ENCODE measurements around the gene BACE1-AS. TPM values are rescaled to one million over a fixed set of nuclear protein-coding genes. Genes with fewer than 3 reads are reported as not detected.

The BACE1-AS gene
- total and polyA plus RNA-seq, 2 of the 8 experiments (the other 6 are each of a cell fraction or from before 2014, with no cell fraction given), result 14.9 to 17.4 TPM

DNA sequence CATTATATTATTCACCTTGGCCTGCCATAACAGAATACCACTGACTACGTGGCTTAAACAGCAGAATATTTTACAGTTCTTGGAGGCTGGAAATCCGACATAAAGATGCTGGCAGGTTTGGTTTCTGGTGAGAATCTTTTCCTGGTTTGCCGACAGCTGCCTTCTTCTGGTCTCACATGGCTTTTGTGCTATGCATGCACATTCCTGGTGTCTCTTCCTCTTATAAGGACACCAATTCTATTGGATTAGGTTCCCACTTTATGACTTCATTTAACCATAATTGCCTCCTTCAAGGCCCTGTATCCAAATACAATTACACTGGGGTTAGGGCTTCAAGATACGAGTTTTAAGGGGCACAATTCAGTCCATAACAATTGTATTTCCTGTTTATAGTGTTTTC lies 41.6 kb upstream of the BACE1-AS start:
- no peak overlapping the region for H3K4me3 ChIP-seq (ENCODE audit: extremely low read depth in 1 of 4, insufficient read depth in 2 of 4, low read depth in 3 of 4, low read length in 4 of 4)
- H3K27ac ChIP-seq (ENCODE audit: low read depth, low read length), result no peak overlapping the region
- no peak overlapping the region for H3K56ac ChIP-seq (replicated peaks; ENCODE audit: insufficient read length, low read depth, low read length)
- no peak overlapping the region for H4K91ac ChIP-seq (replicated peaks; ENCODE audit: insufficient read length, low read length)
- H3K18ac ChIP-seq (ENCODE audit: extremely low read depth, low read length), result no peak overlapping the region
- no peaks in the 10 kb centered on the region for H3K9me3 ChIP-seq (ENCODE audit: insufficient read depth in 2 of 2, low read depth in 1 of 2, low read length in 1 of 2)
- no peaks in the 10 kb centered on the region for H3K23me2 ChIP-seq (ENCODE audit: low read depth, low read length)
- no peak overlapping the region for H3K14ac ChIP-seq (ENCODE audit: insufficient read length)
- H4K20me1 ChIP-seq (replicated peaks in 1 of 2; ENCODE audit: control insufficient read depth in 1 of 2, insufficient read depth in 2 of 2, low read length in 2 of 2), result no peaks in the 10 kb centered on the region
- no peak overlapping the region for H3K4ac ChIP-seq (replicated peaks; ENCODE audit: insufficient read length, low read depth, low read length)
- peaks cover 4 to 53% (median 29%) of the 10 kb centered on the region in 4 experiments; a peak in 7 of 8 replicates for H3K36me3 ChIP-seq (ENCODE audit: control insufficient read depth in 2 of 4, insufficient read depth in 4 of 4, low read length in 3 of 4)
- no peak overlapping the region for H2BK120ac ChIP-seq (replicated peaks; ENCODE audit: low read depth, low read length)
- FAIRE-seq (no peak), DNase-seq (ENCODE audit: low read depth in 1 of 2, low spot score in 2 of 2) (no peak)
- CTCF ChIA-PET (ENCODE audit: partially characterized antibody), result no interaction called here
- no peak overlapping the region for H2BK15ac ChIP-seq (ENCODE audit: low read length)
- no peak overlapping the region for H4K5ac ChIP-seq (ENCODE audit: insufficient read length, low read depth, low read length)
- no peak overlapping the region for H3K23ac ChIP-seq (ENCODE audit: insufficient read length)
- POLR2A ChIA-PET (ENCODE audit: partially characterized antibody), result no interaction called here
- no peaks in the 10 kb centered on the region for H3K4me1 ChIP-seq (replicated peaks in 1 of 4; ENCODE audit: control insufficient read depth in 3 of 4, insufficient read depth in 4 of 4, low read length in 3 of 4)
- no peak overlapping the region for H3K9ac ChIP-seq (replicated peaks in 1 of 4; ENCODE audit: extremely low read depth in 1 of 4, low read depth in 3 of 4, low read length in 3 of 4)
- H4K8ac ChIP-seq (ENCODE audit: extremely low read depth, insufficient read depth, low read length), result no peak overlapping the region
- H2BK20ac ChIP-seq (ENCODE audit: low read length), result no peak overlapping the region
- H3K79me1 ChIP-seq (ENCODE audit: low read depth, low read length), result no peaks in the 10 kb centered on the region
- H2AFZ ChIP-seq (ENCODE audit: low read length), result no peak overlapping the region
- 92% methylated on average over 4 of the region's 4 CpGs; no CpG with 5 or more reads in 1 of the 2 experiments for WGBS, 2 experiments (ENCODE audit: extremely low coverage in 1 of 2, insufficient coverage in 1 of 2, insufficient read length in 1 of 2, insufficient replicate concordance in 2 of 2, low coverage in 1 of 2, low lambda C conversion rate in 2 of 2, missing lambda C conversion rate in 1 of 2)
- H3K4me2 ChIP-seq (ENCODE audit: insufficient read depth in 1 of 2, low read depth in 2 of 2, low read length in 2 of 2), result no peak overlapping the region
- no peaks in the 10 kb centered on the region for H3K79me2 ChIP-seq (ENCODE audit: control insufficient read depth in 1 of 2, insufficient read depth in 2 of 2, low read length in 2 of 2)
- no peaks in the 10 kb centered on the region for H3K27me3 ChIP-seq (replicated peaks in 1 of 4; ENCODE audit: control insufficient read depth in 3 of 4, extremely low read depth in 1 of 4, insufficient read depth in 3 of 4, low read length in 3 of 4)
- no peak overlapping the region for H2BK5ac ChIP-seq (ENCODE audit: low read depth, low read length)
- H2AK5ac ChIP-seq (ENCODE audit: low read depth, low read length), result no peak overlapping the region
- H2BK12ac ChIP-seq (ENCODE audit: low read depth, low read length), result no peak overlapping the region
- TF ChIP-seq CBX8 (IDR thresholded peaks at IDR 0.05; ENCODE audit: borderline replicate concordance, low read depth, low read length) (no peak), RNF2 (IDR thresholded peaks at IDR 0.05; ENCODE audit: borderline replicate concordance, low read depth, low read length, missing control alignments, poor library complexity, severe bottlenecking) (no peak), KDM5A (IDR thresholded peaks at IDR 0.05; ENCODE audit: low read length) (no peak), NANOG (IDR thresholded peaks at IDR 0.05; ENCODE audit: insufficient read depth, low read depth, low read length, poor library complexity, severe bottlenecking) (no peak), SUZ12 (IDR thresholded peaks at IDR 0.05; ENCODE audit: low read length) (no peak), SIN3A (conservative IDR thresholded peaks at IDR 0.05 in 1 of 2, IDR thresholded peaks at IDR 0.05 in 1 of 2; ENCODE audit: low read depth in 1 of 2, low read length in 2 of 2) (no peak), SIRT6 (IDR thresholded peaks at IDR 0.05; ENCODE audit: low read length) (no peak), KDM4A (IDR thresholded peaks at IDR 0.05; ENCODE audit: low read depth, low read length, severe bottlenecking) (no peak), YY1 (IDR thresholded peaks at IDR 0.05; ENCODE audit: low read depth, low read length) (no peak)
- TF ChIP-seq, protein P1, sequence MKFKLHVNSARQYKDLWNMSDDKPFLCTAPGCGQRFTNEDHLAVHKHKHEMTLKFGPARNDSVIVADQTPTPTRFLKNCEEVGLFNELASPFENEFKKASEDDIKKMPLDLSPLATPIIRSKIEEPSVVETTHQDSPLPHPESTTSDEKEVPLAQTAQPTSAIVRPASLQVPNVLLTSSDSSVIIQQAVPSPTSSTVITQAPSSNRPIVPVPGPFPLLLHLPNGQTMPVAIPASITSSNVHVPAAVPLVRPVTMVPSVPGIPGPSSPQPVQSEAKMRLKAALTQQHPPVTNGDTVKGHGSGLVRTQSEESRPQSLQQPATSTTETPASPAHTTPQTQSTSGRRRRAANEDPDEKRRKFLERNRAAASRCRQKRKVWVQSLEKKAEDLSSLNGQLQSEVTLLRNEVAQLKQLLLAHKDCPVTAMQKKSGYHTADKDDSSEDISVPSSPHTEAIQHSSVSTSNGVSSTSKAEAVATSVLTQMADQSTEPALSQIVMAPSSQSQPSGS (IDR thresholded peaks at IDR 0.05; ENCODE audit: low read length), result no peak
- TF ChIP-seq, protein P2, sequence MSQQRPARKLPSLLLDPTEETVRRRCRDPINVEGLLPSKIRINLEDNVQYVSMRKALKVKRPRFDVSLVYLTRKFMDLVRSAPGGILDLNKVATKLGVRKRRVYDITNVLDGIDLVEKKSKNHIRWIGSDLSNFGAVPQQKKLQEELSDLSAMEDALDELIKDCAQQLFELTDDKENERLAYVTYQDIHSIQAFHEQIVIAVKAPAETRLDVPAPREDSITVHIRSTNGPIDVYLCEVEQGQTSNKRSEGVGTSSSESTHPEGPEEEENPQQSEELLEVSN (IDR thresholded peaks at IDR 0.05), result no peak
